NCI-H2227 (cell line): Measurements from ENCODE around the gene RASGRP1.

Experiments
- DNase-seq: peaks from one replicate; lab custom pipeline; 2025; ENCODE audit not compliant: unreplicated experiment; lab: John Stamatoyannopoulos, UW

RASGRP1 gene

DNA sequence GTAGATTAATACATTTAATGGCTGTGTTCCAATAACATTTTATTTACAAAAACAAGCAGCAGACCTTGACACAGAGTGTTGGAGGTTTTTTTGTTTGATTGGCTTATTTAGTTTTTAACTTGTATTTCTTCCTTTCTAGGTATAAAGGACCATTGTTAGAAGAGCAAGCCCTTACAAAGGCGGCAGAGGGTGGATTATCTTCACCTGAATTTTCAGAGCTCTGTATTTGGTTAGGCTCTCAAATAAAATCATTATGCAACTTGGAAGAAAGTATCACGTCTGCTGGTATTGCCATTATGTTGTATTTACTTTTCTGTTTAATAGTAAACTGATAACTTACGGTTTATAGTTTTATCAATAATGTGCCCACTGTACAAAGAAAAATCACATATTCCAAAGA lies 100.7 kb downstream of the RASGRP1 start:
- no peak for DNase-seq

- DNase-seq = no peak
Observed at GRCh38 chr15:38461066-38461833, 103.4 kb downstream of the RASGRP1 start.

DNA sequence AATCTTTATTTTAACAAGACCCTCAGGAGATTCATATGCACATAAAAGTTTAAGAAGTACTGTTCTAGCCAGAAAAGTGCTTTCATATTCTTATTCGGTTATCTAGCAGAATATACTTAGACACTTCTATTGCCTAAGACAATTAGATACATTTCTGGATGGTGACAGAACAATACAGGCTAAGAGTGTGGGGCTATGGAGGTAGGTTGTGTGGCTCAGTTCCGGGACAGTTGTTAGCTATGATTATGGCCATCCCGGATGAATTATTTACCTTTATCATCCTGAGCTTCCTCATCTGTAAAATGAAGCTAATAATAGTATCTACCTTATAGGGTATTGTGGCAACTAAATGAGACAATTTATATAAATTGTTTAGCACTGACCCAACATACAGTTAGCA lies 104.1 kb downstream of the RASGRP1 start:
- DNase-seq = no peak

GRCh38 chr15:38459480-38459879 lies 105.1 kb downstream of the RASGRP1 start:
- DNase-seq = no peak

DNA sequence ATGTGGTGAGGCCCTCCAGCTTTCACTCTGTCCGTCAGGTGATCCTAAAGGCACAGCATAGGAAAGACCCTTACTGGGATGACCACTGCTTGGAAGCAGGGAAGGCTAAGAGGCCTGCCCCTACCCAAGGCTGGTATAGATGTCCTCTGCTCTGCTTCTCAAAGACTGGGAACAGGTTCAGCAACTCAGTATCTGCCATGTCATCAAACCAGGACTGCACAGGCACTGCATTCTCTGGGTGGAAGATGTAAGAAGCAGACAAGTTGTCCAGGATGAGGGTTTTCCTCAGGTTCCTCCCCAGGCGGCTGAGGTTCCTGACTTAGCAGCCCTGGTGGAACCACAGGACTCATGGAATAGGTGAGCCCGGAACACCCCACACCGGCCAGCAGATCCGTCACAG lies 106.0 kb downstream of the RASGRP1 start:
- DNase-seq = no peak

DNA sequence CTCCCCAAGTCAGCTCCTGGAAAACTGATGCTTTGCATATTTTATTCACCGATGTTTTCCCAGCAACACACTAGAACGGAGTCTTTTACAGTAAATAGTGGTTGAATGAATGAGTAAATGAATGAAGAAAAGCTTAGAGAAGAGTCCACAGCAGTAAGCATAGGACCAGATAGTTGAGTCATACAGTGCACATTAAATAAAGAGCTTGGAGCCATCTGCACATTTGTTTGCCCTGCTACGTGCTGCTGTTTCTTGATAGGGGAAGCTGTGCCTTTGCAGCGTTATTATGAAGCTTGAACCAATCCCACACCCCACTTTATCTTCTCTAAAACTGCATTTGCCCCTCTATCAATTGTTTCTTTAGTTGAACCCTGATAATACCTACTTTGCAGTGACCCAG lies 109.5 kb downstream of the RASGRP1 start:
- no peak for DNase-seq

- no peak for DNase-seq
Observed at GRCh38 chr15:38454696-38455090, 109.9 kb downstream of the RASGRP1 start.

GRCh38 chr15:38453971-38454695 lies 110.5 kb downstream of the RASGRP1 start, which contains the start of gene FAM98B:
Gene FAM98B, plus strand, starts transcription at chr15:38454127. Its CDS starts 35 bp downstream, at chr15:38454162.
- DNase-seq = peak; percentile 88

- DNase-seq = no peak
Observed at GRCh38 chr15:38441130-38441519, 123.5 kb downstream of the RASGRP1 start.

- DNase-seq = peak; percentile 50
Observed at GRCh38 chr15:38440353-38441129, 124.1 kb downstream of the RASGRP1 start.
